ENCODE data around the gene RPL3.
A peak's percentile ranks its signal among the peaks of the same experiment; 100 is the strongest.

The RPL3 gene

GRCh38 chr22:39352306-39352891 lies 33.0 kb upstream of the RPL3 start:
- Histone ChIP-seq H3K36me3 (ENCODE audit: control insufficient read depth in 5 of 5, insufficient read depth in 5 of 5, low read length in 5 of 5) (no peaks in the 10 kb centered on the region), H3K4me1 (ENCODE audit: control insufficient read depth in 5 of 5, insufficient read depth in 5 of 5, low read length in 5 of 5) (peaks cover 2 to 23% (median 18%) of the 10 kb centered on the region in 5 donors), H3K27ac (ENCODE audit: low read depth, low read length) (no peak overlapping the region), H3K9me3 (ENCODE audit: control insufficient read depth in 5 of 5, low read length in 5 of 5) (no peaks in the 10 kb centered on the region), H3K9ac (ENCODE audit: low read length in 5 of 5) (no peak overlapping the region), H3K27me3 (ENCODE audit: control insufficient read depth in 5 of 5, insufficient read depth in 4 of 5, low read length in 5 of 5) (no peaks in the 10 kb centered on the region), H3K4me3 (ENCODE audit: low read depth in 1 of 5, low read length in 5 of 5) (no peak overlapping the region)

- H3K4me3 ChIP-seq (ENCODE audit: low read depth in 1 of 5, low read length in 5 of 5) = no peak overlapping the region
- no peaks in the 10 kb centered on the region for H3K9me3 ChIP-seq (ENCODE audit: control insufficient read depth in 5 of 5, low read length in 5 of 5)
- H3K27ac ChIP-seq (ENCODE audit: low read depth, low read length) = no peak overlapping the region
- H3K4me1 ChIP-seq (ENCODE audit: control insufficient read depth in 5 of 5, insufficient read depth in 5 of 5, low read length in 5 of 5) = peaks cover 2 to 23% (median 18%) of the 10 kb centered on the region in 5 donors
- H3K27me3 ChIP-seq (ENCODE audit: control insufficient read depth in 5 of 5, insufficient read depth in 4 of 5, low read length in 5 of 5) = no peaks in the 10 kb centered on the region
- H3K36me3 ChIP-seq (ENCODE audit: control insufficient read depth in 5 of 5, insufficient read depth in 5 of 5, low read length in 5 of 5) = no peaks in the 10 kb centered on the region
- H3K9ac ChIP-seq (ENCODE audit: low read length in 5 of 5) = no peak overlapping the region
Observed at GRCh38 chr22:39351689-39352214, 32.3 kb upstream of the RPL3 start.

GRCh38 chr22:39350757-39351688 lies 31.6 kb upstream of the RPL3 start:
- Histone ChIP-seq H3K36me3 (ENCODE audit: control insufficient read depth in 5 of 5, insufficient read depth in 5 of 5, low read length in 5 of 5) (no peaks in the 10 kb centered on the region), H3K9me3 (ENCODE audit: control insufficient read depth in 5 of 5, low read length in 5 of 5) (no peaks in the 10 kb centered on the region), H3K4me3 (ENCODE audit: low read depth in 1 of 5, low read length in 5 of 5) (peak overlapping the region; percentile 63 to 74 (median 69)), H3K27ac (ENCODE audit: low read depth, low read length) (no peak overlapping the region), H3K27me3 (ENCODE audit: control insufficient read depth in 5 of 5, insufficient read depth in 4 of 5, low read length in 5 of 5) (no peaks in the 10 kb centered on the region), H3K4me1 (ENCODE audit: control insufficient read depth in 5 of 5, insufficient read depth in 5 of 5, low read length in 5 of 5) (peaks cover 2 to 23% (median 18%) of the 10 kb centered on the region in 5 donors), H3K9ac (ENCODE audit: low read length in 5 of 5) (peak overlapping the region in 3 of 5 donors; percentile 21 to 78 (median 78))

- H3K4me1 ChIP-seq (ENCODE audit: control insufficient read depth in 5 of 5, insufficient read depth in 5 of 5, low read length in 5 of 5) = peaks cover 2 to 23% (median 18%) of the 10 kb centered on the region in 5 donors
- no peaks in the 10 kb centered on the region for H3K27me3 ChIP-seq (ENCODE audit: control insufficient read depth in 5 of 5, insufficient read depth in 4 of 5, low read length in 5 of 5)
- peak within 1 kb of the TSS; percentile 68 to 85 (median 71) for H3K4me3 ChIP-seq (ENCODE audit: low read depth in 1 of 5, low read length in 5 of 5)
- peak within 1 kb of the TSS; percentile 56 to 78 (median 57) for H3K9ac ChIP-seq (ENCODE audit: low read length in 5 of 5)
- H3K9me3 ChIP-seq (ENCODE audit: control insufficient read depth in 5 of 5, low read length in 5 of 5) = no peaks in the 10 kb centered on the region
- H3K27ac ChIP-seq (ENCODE audit: low read depth, low read length) = no peak within 1 kb of the TSS
- no peaks in the 10 kb centered on the region for H3K36me3 ChIP-seq (ENCODE audit: control insufficient read depth in 5 of 5, insufficient read depth in 5 of 5, low read length in 5 of 5)
Observed at GRCh38 chr22:39349967-39350726, 30.7 kb upstream of the RPL3 start, which contains the start of gene SYNGR1. SYNGR1 (plus strand) TSS chr22:39349991; CDS start chr22:39350011, 20 bp downstream.

GRCh38 chr22:39349506-39349966 lies 30.1 kb upstream of the RPL3 start:
- Histone ChIP-seq H3K9ac (ENCODE audit: low read length in 5 of 5) (peak overlapping the region; percentile 12 to 62 (median 56)), H3K36me3 (ENCODE audit: control insufficient read depth in 5 of 5, insufficient read depth in 5 of 5, low read length in 5 of 5) (no peaks in the 10 kb centered on the region), H3K4me3 (ENCODE audit: low read depth in 1 of 5, low read length in 5 of 5) (peak overlapping the region; percentile 68 to 85 (median 71))

GRCh38 chr22:39348909-39349505 lies 29.6 kb upstream of the RPL3 start:
- H3K27me3 ChIP-seq (ENCODE audit: control insufficient read depth in 5 of 5, insufficient read depth in 4 of 5, low read length in 5 of 5) = no peaks in the 10 kb centered on the region
- peak overlapping the region; percentile 12 to 62 (median 56) for H3K9ac ChIP-seq (ENCODE audit: low read length in 5 of 5)
- H3K4me3 ChIP-seq (ENCODE audit: low read depth in 1 of 5, low read length in 5 of 5) = peak overlapping the region; percentile 65 to 85 (median 71)
- no peaks in the 10 kb centered on the region for H3K9me3 ChIP-seq (ENCODE audit: control insufficient read depth in 5 of 5, low read length in 5 of 5)
- no peaks in the 10 kb centered on the region for H3K36me3 ChIP-seq (ENCODE audit: control insufficient read depth in 5 of 5, insufficient read depth in 5 of 5, low read length in 5 of 5)
- peaks cover 2 to 23% (median 18%) of the 10 kb centered on the region in 5 donors for H3K4me1 ChIP-seq (ENCODE audit: control insufficient read depth in 5 of 5, insufficient read depth in 5 of 5, low read length in 5 of 5)
- no peak overlapping the region for H3K27ac ChIP-seq (ENCODE audit: low read depth, low read length)

More at GRCh38 chr22:39349506-39349966, 30.1 kb upstream of the RPL3 start:
- H3K4me1 ChIP-seq (ENCODE audit: control insufficient read depth in 5 of 5, insufficient read depth in 5 of 5, low read length in 5 of 5) = peaks cover 2 to 23% (median 18%) of the 10 kb centered on the region in 5 donors
- no peaks in the 10 kb centered on the region for H3K9me3 ChIP-seq (ENCODE audit: control insufficient read depth in 5 of 5, low read length in 5 of 5)
- no peak overlapping the region for H3K27ac ChIP-seq (ENCODE audit: low read depth, low read length)
- no peaks in the 10 kb centered on the region for H3K27me3 ChIP-seq (ENCODE audit: control insufficient read depth in 5 of 5, insufficient read depth in 4 of 5, low read length in 5 of 5)

- H3K4me3 ChIP-seq (ENCODE audit: low read depth in 1 of 5, low read length in 5 of 5) = no peak overlapping the region
- H3K9me3 ChIP-seq (ENCODE audit: control insufficient read depth in 5 of 5, low read length in 5 of 5) = no peaks in the 10 kb centered on the region
- peaks cover 2 to 17% (median 9%) of the 10 kb centered on the region in 5 donors for H3K4me1 ChIP-seq (ENCODE audit: control insufficient read depth in 5 of 5, insufficient read depth in 5 of 5, low read length in 5 of 5)
- H3K27me3 ChIP-seq (ENCODE audit: control insufficient read depth in 5 of 5, insufficient read depth in 4 of 5, low read length in 5 of 5) = no peaks in the 10 kb centered on the region
- no peaks in the 10 kb centered on the region for H3K36me3 ChIP-seq (ENCODE audit: control insufficient read depth in 5 of 5, insufficient read depth in 5 of 5, low read length in 5 of 5)
- no peak overlapping the region for H3K27ac ChIP-seq (ENCODE audit: low read depth, low read length)
- H3K9ac ChIP-seq (ENCODE audit: low read length in 5 of 5) = no peak overlapping the region
Observed at GRCh38 chr22:39345231-39345630, 25.8 kb upstream of the RPL3 start.

- Histone ChIP-seq H3K4me1 (ENCODE audit: control insufficient read depth in 5 of 5, insufficient read depth in 5 of 5, low read length in 5 of 5) (peaks cover 1 to 10% (median 3%) of the 10 kb centered on the region in 5 donors), H3K9me3 (ENCODE audit: control insufficient read depth in 5 of 5, low read length in 5 of 5) (no peaks in the 10 kb centered on the region), H3K27me3 (ENCODE audit: control insufficient read depth in 5 of 5, insufficient read depth in 4 of 5, low read length in 5 of 5) (no peaks in the 10 kb centered on the region), H3K27ac (ENCODE audit: low read depth, low read length) (no peak overlapping the region), H3K36me3 (ENCODE audit: control insufficient read depth in 5 of 5, insufficient read depth in 5 of 5, low read length in 5 of 5) (no peaks in the 10 kb centered on the region), H3K9ac (ENCODE audit: low read length in 5 of 5) (no peak overlapping the region), H3K4me3 (ENCODE audit: low read depth in 1 of 5, low read length in 5 of 5) (no peak overlapping the region)
Observed at GRCh38 chr22:39344046-39344390, 24.6 kb upstream of the RPL3 start.

GRCh38 chr22:39343259-39344045 lies 24.0 kb upstream of the RPL3 start:
- no peak overlapping the region for H3K9ac ChIP-seq (ENCODE audit: low read length in 5 of 5)
- no peak overlapping the region for H3K27ac ChIP-seq (ENCODE audit: low read depth, low read length)
- H3K36me3 ChIP-seq (ENCODE audit: control insufficient read depth in 5 of 5, insufficient read depth in 5 of 5, low read length in 5 of 5) = no peaks in the 10 kb centered on the region
- peaks cover 0 to 7% (median 0%) of the 10 kb centered on the region in 5 donors for H3K4me1 ChIP-seq (ENCODE audit: control insufficient read depth in 5 of 5, insufficient read depth in 5 of 5, low read length in 5 of 5)
- H3K27me3 ChIP-seq (ENCODE audit: control insufficient read depth in 5 of 5, insufficient read depth in 4 of 5, low read length in 5 of 5) = no peaks in the 10 kb centered on the region
- no peak overlapping the region for H3K4me3 ChIP-seq (ENCODE audit: low read depth in 1 of 5, low read length in 5 of 5)
- H3K9me3 ChIP-seq (ENCODE audit: control insufficient read depth in 5 of 5, low read length in 5 of 5) = no peaks in the 10 kb centered on the region
